Stimulated activated naive CD4-positive, alpha-beta T cell (primary cell): ENCODE measurements around the gene TMEM131L.
"Not testable (repeated sequence)": the region's sequence is repeated elsewhere in the genome, so short reads cannot be mapped to it uniquely, and the experiment has no call there.

Experiments used
- DNase-seq, 6 experiments: peaks; one replicate each; lab custom pipeline; 2025; lab: John Stamatoyannopoulos, UW

The TMEM131L gene

GRCh38 chr4:153542131-153542530 is 76.0 kb downstream of the TMEM131L start:
- no peak for DNase-seq

DNA sequence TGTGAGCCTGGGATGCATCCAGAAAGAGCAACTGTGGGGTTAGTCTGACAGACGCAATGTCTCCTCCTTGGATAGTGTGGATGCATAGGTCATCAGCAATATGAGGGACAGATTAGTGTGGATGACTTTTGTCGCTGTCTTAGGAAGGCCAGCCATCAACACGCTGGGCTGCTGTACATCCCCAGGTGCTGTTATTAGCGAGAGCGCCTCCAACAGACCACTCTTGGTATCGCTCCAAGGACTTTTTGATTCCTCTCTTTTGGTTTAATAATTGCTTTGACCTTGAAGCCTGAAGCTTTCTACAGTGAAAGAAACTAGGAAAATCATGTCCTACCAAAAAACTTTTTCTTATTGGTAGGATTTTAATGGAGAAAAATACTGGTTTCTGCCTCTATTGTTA is 76.7 kb downstream of the TMEM131L start:
- no peak for DNase-seq

- DNase-seq, result no peak
Measured at GRCh38 chr4:153543351-153543750, 77.2 kb downstream of the TMEM131L start.

DNA sequence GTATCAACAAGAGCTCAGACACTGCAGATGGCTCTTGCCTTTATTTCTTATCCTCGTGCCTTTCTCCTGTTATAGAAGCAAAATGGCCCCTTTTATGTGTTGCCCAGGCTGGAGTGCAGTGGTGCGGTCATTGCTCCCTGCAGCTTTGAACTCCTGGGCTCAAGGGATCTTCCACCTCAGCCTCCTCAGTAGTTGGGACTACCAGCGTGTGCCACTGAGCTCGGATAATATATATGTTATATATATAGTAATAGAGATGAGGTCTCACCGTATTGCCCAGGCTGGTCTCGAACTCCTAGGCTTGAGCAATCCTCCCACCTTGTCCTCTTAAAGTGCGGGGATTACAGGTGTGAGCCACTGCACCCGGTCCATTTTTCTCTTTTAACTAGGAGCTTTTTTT is 79.7 kb downstream of the TMEM131L start:
- DNase-seq, result no peak

DNA sequence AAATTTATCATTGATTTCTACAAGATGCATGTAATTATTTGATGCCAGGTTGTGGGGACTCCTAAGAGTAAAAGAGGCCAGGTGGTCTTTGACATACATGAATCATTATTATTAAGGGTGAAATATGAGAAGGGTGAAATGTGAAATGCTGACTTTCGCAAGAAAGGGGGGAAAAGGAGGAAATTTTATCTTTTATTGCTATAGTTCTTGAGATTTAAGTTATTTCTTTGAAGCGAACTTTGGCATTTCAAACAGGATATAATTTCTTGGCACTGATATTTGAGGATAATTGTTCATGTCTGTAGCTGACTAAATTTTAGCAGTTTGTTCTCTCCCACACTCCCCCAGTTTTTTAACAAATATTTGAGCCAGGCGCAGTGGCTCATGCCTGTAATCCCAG is 80.1 kb downstream of the TMEM131L start:
- no peak for DNase-seq

GRCh38 chr4:153547520-153547919 is 81.4 kb downstream of the TMEM131L start:
- DNase-seq, result no peak

- not testable (repeated sequence) for DNase-seq
Measured at GRCh38 chr4:153548907-153549306, 82.7 kb downstream of the TMEM131L start.

- no peak for DNase-seq
Measured at GRCh38 chr4:153549405-153549804, 83.2 kb downstream of the TMEM131L start.

- DNase-seq, result no peak
Measured at GRCh38 chr4:153553155-153553818, 87.1 kb downstream of the TMEM131L start.

GRCh38 chr4:153553819-153554170 is 87.6 kb downstream of the TMEM131L start:
- DNase-seq, result no peak

DNA sequence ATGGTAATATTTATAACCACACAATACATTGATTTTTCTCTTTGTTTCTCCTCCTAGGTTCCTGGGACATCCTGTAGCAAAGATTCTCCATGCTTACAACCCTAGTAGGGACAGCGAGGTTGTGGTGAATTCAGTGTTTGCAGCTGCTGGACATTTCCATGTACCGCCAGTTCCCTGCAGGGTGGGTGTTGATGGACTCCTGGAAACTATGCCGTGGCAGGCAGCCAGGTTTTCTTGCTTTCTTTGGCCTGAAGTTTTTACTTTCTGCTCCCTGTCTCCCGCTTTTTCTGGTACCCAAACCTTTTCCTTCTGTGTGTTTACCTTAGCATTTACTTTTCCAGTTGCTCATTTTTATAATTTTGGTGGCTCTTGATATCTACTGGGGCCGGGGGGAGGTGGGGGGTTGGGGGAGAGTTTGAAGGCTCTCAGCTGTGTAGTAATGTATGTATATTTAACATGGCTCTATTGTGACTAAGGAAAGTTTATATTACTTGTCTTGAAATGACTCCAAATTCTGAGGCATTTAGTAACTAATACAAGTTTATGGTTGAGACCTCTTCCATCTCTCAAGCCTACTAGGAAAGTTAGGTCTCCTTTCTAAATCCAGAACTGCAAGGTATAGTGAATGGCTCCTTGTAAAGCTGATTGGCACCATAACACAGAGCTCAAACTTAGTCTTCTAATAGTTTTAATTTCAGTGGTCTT is 89.7 kb downstream of the TMEM131L start:
- no peak for DNase-seq

- DNase-seq, result no peak
Measured at GRCh38 chr4:153556435-153556815, 90.3 kb downstream of the TMEM131L start.

DNA sequence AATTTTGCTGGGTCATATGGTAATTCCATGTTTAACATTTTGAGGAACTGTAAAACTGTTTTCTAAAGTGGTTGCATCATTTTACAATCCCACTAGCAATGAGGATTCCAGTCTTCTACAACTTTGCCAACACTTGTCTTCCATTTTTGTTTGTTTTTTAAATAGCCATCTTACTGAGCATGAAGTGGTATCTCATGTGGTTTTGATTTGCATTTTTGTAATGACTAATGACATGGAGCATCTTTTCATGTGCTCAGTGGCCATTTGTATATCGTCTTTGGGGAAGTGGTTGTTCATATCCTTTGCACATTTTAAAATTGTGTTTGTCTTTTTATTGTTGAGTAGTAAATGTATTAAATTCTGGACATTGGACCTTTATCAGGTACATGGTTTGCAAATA is 94.7 kb downstream of the TMEM131L start:
- DNase-seq, result no peak

DNA sequence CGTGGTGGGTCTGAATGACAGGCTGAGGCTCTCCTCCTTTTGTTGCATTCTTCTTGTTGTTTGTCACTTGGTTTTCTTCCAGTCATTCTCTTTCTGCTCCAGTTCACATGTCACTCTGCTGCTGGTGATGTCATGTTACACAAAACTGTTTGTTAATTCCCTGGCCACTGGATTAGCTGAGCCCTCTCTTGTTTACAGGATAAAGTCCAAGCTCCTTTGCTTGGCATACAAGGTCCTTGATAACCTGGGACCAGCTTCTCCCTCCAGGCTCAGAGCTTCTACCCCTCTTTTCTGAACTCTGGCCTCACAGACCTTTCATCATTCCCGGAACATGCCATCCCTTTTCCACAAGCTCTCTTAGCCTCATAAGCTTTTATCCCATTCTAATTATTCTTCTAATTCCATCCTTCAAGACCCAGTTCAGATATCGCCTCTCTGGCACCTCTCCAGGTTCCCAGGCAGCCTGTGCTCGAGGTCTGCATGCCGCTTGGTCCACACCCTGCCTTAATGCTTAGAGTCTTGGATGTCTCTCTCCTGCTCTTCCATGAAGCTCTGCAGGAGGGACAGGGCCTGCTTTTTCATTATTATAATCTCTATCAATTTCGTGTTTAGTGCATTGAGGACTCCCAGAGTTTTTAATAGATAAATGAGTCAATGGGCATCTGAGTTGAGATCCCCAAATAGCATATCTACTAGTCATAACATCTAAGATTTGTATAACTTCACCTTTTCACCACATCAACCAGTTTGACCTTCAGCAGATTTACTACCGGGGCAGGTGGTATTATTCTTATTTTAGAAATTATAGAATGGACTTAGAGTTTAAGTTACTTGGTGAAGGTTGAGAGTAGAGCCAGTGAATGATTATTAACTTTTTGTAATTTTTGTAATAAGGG is 98.7 kb downstream of the TMEM131L start:
- no peak for DNase-seq

GRCh38 chr4:153566631-153567150 is 100.5 kb downstream of the TMEM131L start:
- no peak for DNase-seq

DNA sequence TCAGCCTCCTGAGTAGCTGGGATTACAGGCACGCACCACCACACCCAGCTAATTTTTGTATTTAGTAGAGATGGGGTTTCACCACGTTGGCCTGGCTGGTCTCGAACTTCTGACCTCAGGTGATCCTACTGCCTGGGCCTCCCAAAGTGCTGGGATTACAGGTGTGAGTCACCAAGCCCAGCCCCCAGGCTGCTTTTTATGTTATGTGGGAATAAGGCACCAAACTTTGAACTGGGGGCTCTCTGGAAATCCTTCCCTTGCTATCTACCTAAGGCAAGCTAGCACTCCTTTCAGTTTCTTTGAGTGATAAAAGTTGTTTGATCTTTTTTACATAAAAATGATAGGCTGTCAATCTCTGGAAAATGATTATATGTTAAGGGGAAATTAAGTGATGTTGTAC is 101.5 kb downstream of the TMEM131L start:
- DNase-seq, result not testable (repeated sequence)

- no peak for DNase-seq
Measured at GRCh38 chr4:153570228-153570973, 104.2 kb downstream of the TMEM131L start.

GRCh38 chr4:153571006-153571545 is 104.9 kb downstream of the TMEM131L start:
- DNase-seq, result no peak

- no peak for DNase-seq
Measured at GRCh38 chr4:153572609-153573008, 106.4 kb downstream of the TMEM131L start.

- DNase-seq, result no peak
Measured at GRCh38 chr4:153573221-153573620, 107.1 kb downstream of the TMEM131L start.
